ENCODE data around the gene GPI.

- TF ChIP-seq, protein P1, sequence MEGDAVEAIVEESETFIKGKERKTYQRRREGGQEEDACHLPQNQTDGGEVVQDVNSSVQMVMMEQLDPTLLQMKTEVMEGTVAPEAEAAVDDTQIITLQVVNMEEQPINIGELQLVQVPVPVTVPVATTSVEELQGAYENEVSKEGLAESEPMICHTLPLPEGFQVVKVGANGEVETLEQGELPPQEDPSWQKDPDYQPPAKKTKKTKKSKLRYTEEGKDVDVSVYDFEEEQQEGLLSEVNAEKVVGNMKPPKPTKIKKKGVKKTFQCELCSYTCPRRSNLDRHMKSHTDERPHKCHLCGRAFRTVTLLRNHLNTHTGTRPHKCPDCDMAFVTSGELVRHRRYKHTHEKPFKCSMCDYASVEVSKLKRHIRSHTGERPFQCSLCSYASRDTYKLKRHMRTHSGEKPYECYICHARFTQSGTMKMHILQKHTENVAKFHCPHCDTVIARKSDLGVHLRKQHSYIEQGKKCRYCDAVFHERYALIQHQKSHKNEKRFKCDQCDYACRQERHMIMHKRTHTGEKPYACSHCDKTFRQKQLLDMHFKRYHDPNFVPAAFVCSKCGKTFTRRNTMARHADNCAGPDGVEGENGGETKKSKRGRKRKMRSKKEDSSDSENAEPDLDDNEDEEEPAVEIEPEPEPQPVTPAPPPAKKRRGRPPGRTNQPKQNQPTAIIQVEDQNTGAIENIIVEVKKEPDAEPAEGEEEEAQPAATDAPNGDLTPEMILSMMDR (IDR thresholded peaks at IDR 0.05), result no peak
- TF ChIP-seq POLR2A (IDR thresholded peaks at IDR 0.05), result no peak
These were observed 51.1 kb downstream of the GPI start for GRCh38 chr19:34416021-34416545.

All from ovary (tissue), 3 donors.